Measurements from ENCODE around the gene VOPP1.

The VOPP1 gene

DNA sequence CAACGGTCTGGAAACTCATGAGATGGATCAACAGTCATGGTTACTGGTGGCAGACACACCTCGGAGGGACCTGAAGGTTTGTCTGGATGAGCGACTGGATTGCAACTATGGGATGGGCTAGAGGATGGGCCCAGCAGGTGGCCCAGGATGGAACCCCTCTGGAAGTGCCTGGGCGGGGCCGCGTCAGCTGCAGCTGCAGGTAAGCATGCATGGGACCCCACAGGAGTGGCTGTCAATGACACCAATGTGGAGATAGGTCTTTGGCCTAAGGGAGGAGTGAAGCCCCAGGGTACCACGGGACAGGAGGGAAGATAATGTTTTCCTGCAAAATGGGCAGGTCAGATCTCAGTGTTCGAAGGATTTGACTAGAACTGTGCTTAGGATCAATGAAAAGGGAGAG, 103.8 kb downstream of the VOPP1 start:
- DNase-seq (ENCODE audit: low read depth) = no peak

- DNase-seq (ENCODE audit: low read depth) = no peak
Measured at GRCh38 chr7:55467047-55467593, 105.2 kb downstream of the VOPP1 start.

DNA sequence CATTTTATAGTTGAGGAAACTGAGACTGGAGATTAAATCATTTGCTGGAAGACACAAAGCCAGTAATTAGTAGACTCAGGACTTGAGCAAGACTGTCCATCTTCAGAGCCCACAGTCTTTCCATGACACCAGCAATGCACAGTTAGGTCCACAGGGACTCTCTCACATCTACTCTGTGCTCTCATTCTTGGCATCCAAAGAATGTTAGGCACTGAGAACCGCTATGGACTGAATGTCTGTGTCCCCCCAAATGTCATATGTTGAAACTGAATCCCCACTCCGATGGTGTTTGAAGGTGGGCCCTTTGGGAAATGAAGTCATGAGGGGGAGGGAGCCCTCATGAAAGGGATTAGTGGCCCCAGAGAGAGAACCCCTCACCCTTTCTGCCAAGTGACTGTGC, 106.6 kb downstream of the VOPP1 start:
- DNase-seq (ENCODE audit: low read depth) = no peak

- DNase-seq (ENCODE audit: low read depth) = no peak
Measured at GRCh38 chr7:55464422-55464821, 107.9 kb downstream of the VOPP1 start.

GRCh38 chr7:55463686-55464262, 108.5 kb downstream of the VOPP1 start:
- no peak for DNase-seq (ENCODE audit: low read depth)

GRCh38 chr7:55458351-55458750, 114.0 kb downstream of the VOPP1 start:
- DNase-seq (ENCODE audit: low read depth) = no peak

- no peak for DNase-seq (ENCODE audit: low read depth)
Measured at GRCh38 chr7:55457801-55458200, 114.5 kb downstream of the VOPP1 start.

GRCh38 chr7:55452971-55453370, 119.3 kb downstream of the VOPP1 start:
- DNase-seq (ENCODE audit: low read depth) = no peak

DNA sequence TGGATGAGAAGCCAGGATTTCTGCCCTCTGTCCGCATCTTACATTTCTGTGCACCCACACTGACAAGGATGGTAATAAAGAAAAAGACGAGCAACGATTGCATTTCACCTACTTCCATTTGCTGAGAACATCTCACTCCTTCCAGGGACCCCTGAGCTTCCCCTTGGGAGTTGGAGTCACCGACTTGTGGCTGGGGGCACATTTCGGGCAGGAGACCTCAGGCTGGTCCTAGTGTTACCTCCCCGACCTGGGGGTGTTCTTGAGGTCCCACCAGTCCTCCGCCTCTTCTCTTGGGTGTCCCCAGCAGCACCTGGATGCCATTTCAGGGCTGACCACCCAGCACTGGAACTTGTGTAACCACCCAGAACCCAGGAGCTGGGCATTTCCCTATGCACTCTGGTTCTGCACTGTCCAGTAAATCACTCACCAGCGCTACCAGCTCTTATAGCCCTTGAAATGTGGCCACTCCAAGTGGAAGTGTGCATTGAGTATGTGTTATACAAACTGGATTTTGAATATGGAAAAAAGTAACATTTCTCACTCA, 122.2 kb downstream of the VOPP1 start:
- DNase-seq (ENCODE audit: low read depth) = no peak

DNA sequence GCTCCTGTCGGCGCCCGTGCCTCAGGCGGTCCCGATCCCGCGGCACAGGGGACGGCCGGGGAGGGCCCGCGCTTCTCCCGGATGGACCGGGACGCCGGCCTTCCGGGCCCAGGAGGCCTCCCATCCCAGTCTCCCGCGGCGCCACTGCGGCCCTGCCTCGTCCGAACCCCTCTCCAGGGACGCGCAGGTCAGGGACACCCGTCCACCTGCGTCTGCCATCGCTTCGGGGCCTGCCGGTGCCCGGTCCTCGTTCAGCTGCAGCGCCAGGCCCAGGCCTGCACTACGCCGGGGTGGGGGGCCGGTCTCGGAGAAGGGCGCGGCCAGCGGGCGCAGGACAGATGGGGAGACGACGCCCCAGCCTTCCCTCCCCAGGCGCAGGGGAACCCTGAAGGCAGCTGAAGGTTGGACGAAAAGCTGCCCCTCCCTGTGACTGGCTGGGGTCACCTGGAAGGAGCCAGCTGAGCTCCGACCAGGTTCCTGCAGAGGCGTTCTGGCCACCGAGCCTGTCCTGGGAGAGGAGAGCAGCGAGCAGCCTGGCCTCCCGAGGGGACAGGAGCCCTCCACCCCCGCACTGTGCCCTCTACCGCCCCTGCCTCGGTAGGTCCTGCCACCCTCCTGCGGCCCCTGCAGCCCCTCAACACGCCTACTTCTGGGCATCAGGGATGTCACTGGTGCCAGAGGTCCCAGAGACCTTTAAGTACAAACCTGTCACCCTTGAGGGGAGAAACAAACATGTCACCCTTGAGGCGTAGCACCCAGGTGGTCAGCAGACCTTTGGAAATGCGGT, 122.9 kb downstream of the VOPP1 start:
- no peak for DNase-seq (ENCODE audit: low read depth)

DNA sequence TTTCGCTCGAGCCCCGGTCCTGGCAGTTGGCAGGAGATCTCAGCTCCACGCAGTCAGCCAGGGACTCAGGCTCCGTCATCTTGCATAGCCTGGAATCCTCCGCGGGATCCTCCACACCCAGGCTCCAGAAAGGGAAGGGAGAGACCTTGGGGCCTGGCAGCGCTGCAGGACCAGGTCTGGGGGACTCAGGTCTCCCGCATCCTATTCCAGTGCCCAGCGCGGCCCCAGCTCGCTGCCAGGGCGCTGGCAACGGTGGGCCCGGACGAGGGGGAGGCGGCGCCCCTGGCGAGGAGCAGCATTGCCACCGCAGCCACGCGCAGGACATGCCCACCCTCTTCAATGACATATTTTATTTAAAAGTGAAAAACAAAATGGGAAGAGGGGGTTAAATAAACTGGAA, 123.8 kb downstream of the VOPP1 start:
- DNase-seq (ENCODE audit: low read depth) = no peak

- DNase-seq (ENCODE audit: low read depth) = no peak
Measured at GRCh38 chr7:55444786-55445185, 127.5 kb downstream of the VOPP1 start.

- DNase-seq (ENCODE audit: low read depth) = peak; percentile 71
Measured at GRCh38 chr7:55441774-55442522, 130.4 kb downstream of the VOPP1 start.

- DNase-seq (ENCODE audit: low read depth) = no peak
Measured at GRCh38 chr7:55441002-55441401, 131.3 kb downstream of the VOPP1 start.

DNA sequence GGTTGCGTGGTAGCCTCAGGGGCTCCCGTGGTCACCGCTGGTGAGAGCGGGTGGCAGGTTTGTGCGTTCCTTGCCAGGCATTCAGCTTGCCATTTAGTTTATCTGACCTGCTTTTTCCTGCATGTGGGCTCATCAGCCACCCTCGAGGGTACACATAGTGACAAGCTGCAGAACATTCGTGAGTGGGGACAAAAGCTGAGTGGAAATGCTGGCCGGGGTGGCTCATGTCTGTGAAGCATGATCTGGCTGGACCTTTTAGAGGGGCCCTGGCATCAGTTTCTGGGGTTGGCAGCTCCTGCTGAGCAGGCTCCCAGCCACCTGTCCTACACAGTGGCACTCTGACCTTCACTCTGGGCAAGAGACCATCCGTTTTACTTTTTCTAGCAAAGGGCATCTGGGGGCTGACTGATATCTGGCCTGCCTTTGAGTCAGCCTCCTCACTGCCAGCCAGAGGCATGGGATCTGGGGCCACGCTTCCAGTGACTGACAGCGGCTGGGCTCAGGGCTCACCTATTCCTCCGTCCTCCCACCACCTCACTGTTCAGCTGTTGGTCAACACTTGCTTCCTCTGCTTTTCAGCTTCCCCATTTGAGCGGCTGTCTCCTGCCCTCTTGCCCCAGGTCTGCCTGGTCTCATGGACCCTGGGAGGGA, 132.1 kb downstream of the VOPP1 start:
- DNase-seq (ENCODE audit: low read depth) = no peak

GRCh38 chr7:55439627-55440026, 132.7 kb downstream of the VOPP1 start:
- no peak for DNase-seq (ENCODE audit: low read depth)

- no peak for DNase-seq (ENCODE audit: low read depth)
Measured at GRCh38 chr7:55438757-55439525, 133.4 kb downstream of the VOPP1 start.

- no peak for DNase-seq (ENCODE audit: low read depth)
Measured at GRCh38 chr7:55438085-55438756, 134.1 kb downstream of the VOPP1 start.

GRCh38 chr7:55437375-55437774, 134.9 kb downstream of the VOPP1 start:
- no peak for DNase-seq (ENCODE audit: low read depth)

GRCh38 chr7:55436457-55436856, 135.8 kb downstream of the VOPP1 start:
- no peak for DNase-seq (ENCODE audit: low read depth)

- DNase-seq (ENCODE audit: low read depth) = no peak
Measured at GRCh38 chr7:55435466-55435865, 136.8 kb downstream of the VOPP1 start.
